HepG2 (cell line): Measurements from ENCODE around the gene ANO2. TPM values are rescaled to one million over a fixed set of nuclear protein-coding genes. Genes with fewer than 3 reads are reported as not detected.

Experiments used
- ATAC-seq: fragments of 200-7000 bp; cut with Tn5 transposase; 3 replicates; pipeline ENCODE4 v1.9.1; 2020; ENCODE audit warnings: mild to moderate bottlenecking, moderate library complexity
- BruUV-seq: library from RNA; stranded (reverse); fragments of 400-500 nt; replicated peaks from 2 replicates; lab custom pipeline; 2021; lab: Mats Ljungman, UMichigan
- CTCF ChIA-PET: fragments of 300-600 bp; formaldehyde crosslinking; extraction: SDS; loops from one replicate; lab custom pipeline; 2021; ENCODE audit warnings: low total read pairs, inconsistent platforms, low intra/inter-chr PET ratio; lab: Yijun Ruan, JAX
- POLR2A ChIA-PET: fragments of 350-600 bp; sonication (Branson Sonifier 250); formaldehyde crosslinking; loops from one replicate; lab custom pipeline; 2020; ENCODE audit warnings: antibody characterized with exemption, inconsistent platforms; lab: Yijun Ruan, JAX
- DNase-seq: peaks from one replicate; pipeline ENCODE4 v3.0.0-alpha.2; 2015; ENCODE audit warnings: low spot score
- FAIRE-seq: peaks from 3 replicates; lab custom pipeline; 2011; peaks lifted over from hg19 to GRCh38; lab: Jason Lieb, UNC
- H2AFZ ChIP-seq: one replicate; pipeline ENCODE4 v1.6.1; 2011; ENCODE audit warnings: low read length, inconsistent platforms
- H3K27ac ChIP-seq: fragments of 300-600 bp; 3 replicates; pipeline ENCODE4 v1.8.0; 2011; ENCODE audit warnings: mixed run types, mild to moderate bottlenecking, mixed read lengths, low read length, inconsistent platforms; ENCODE audit not compliant: insufficient read depth; ENCODE audit errors: extremely low read length
- H3K27me3 ChIP-seq, 2 experiments: fragments of 200-600 bp in 1 of 2; 2 replicates in 1 of 2; 3 replicates in 1 of 2; pipeline versions ENCODE4 v1.6.0 to v1.8.0; 2011; ENCODE audit warnings: low read length in 2 of 2, mild to moderate bottlenecking in 2 of 2, moderate library complexity in 2 of 2, inconsistent platforms in 1 of 2; ENCODE audit not compliant: insufficient read depth in 2 of 2, control insufficient read depth in 1 of 2
- H3K36me3 ChIP-seq, 2 experiments: fragments of 200-600 bp in 1 of 2; replicated peaks in 1 of 2; 2 replicates in 1 of 2; 3 replicates in 1 of 2; pipeline versions ENCODE4 v1.5.1 to v1.8.0; 2011; ENCODE audit warnings: low read length in 2 of 2, inconsistent platforms in 1 of 2; ENCODE audit not compliant: insufficient read depth in 2 of 2, control insufficient read depth in 1 of 2
- H3K4me1 ChIP-seq: 2 replicates; pipeline ENCODE4 v1.5.1; 2012; ENCODE audit warnings: low read length, inconsistent platforms; ENCODE audit not compliant: insufficient read depth
- H3K4me2 ChIP-seq: 2 replicates; pipeline ENCODE4 v1.6.0; 2011; ENCODE audit warnings: low read depth, low read length, inconsistent platforms
- H3K4me3 ChIP-seq, 3 experiments: fragments of 200-600 bp in 1 of 3; sonication (generic), shearing (Covaris generic) in 1 of 3; replicated peaks in 1 of 3; 2 replicates each; pipeline ENCODE4 v1.5.1; 2011 to 2016; ENCODE audit warnings: low read length in 3 of 3, inconsistent platforms in 2 of 3, low read depth in 2 of 3, mild to moderate bottlenecking in 2 of 3, control low read depth in 1 of 3, mixed read lengths in 1 of 3; ENCODE audit not compliant: insufficient read depth in 1 of 3
- H3K79me2 ChIP-seq: one replicate; pipeline ENCODE4 v1.6.1; 2011; ENCODE audit warnings: low read length, inconsistent platforms; ENCODE audit not compliant: insufficient read depth
- H3K9ac ChIP-seq: 2 replicates; pipeline ENCODE4 v1.6.0; 2011; ENCODE audit warnings: mild to moderate bottlenecking, low read depth, low read length, inconsistent platforms; ENCODE audit not compliant: insufficient read depth
- H3K9me3 ChIP-seq: 2 replicates; pipeline ENCODE4 v1.5.1; 2012; ENCODE audit warnings: mild to moderate bottlenecking, low read length
- H4K20me1 ChIP-seq: 2 replicates; pipeline ENCODE4 v1.6.0; 2011; ENCODE audit warnings: inconsistent platforms, mild to moderate bottlenecking, low read length, moderate library complexity; ENCODE audit not compliant: insufficient read depth
- FIP1L1 ChIP-seq: fragments of 200-400 bp; formaldehyde crosslinking; IDR thresholded peaks from 2 replicates; pipeline ENCODE4 v1.6.1; 2018; ENCODE audit warnings: low read depth, mild to moderate bottlenecking, low read length, moderate library complexity, borderline replicate concordance; ENCODE audit not compliant: insufficient read depth
- HNRNPLL ChIP-seq: fragments of 200-400 bp; formaldehyde crosslinking; IDR thresholded peaks from 2 replicates; pipeline ENCODE4 v1.6.1; 2017; ENCODE audit warnings: mild to moderate bottlenecking, low read depth, low read length; ENCODE audit not compliant: poor library complexity, severe bottlenecking
- JUND ChIP-seq: sonication (generic); formaldehyde crosslinking; IDR thresholded peaks from 2 replicates; pipeline ENCODE4 v1.8.0; 2022; ENCODE audit warnings: mild to moderate bottlenecking, missing genetic modification reagents
- MATR3 ChIP-seq: sonication (generic); formaldehyde crosslinking; IDR thresholded peaks from 2 replicates; pipeline ENCODE4 v1.4.0; 2020; ENCODE audit warnings: missing genetic modification reagents
- MEIS1 ChIP-seq: sonication (generic); formaldehyde crosslinking; IDR thresholded peaks from 2 replicates; pipeline ENCODE4 v1.9.0; 2021; ENCODE audit warnings: mild to moderate bottlenecking, missing genetic modification reagents, moderate library complexity, borderline replicate concordance
- NFE2 ChIP-seq: sonication (generic); formaldehyde crosslinking; IDR thresholded peaks from 2 replicates; pipeline ENCODE4 v1.4.0; 2020; ENCODE audit warnings: missing genetic modification reagents
- RAD51 ChIP-seq: fragments of 450-650 bp; IDR thresholded peaks from 2 replicates; pipeline ENCODE4 v1.6.1; 2016; ENCODE audit warnings: borderline replicate concordance
- SALL2 ChIP-seq: sonication (generic); formaldehyde crosslinking; IDR thresholded peaks from 2 replicates; pipeline ENCODE4 v1.8.1; 2023; ENCODE audit warnings: mild to moderate bottlenecking, missing genetic modification reagents, inconsistent platforms
- ZBTB1 ChIP-seq: sonication (generic); formaldehyde crosslinking; IDR thresholded peaks from 2 replicates; pipeline ENCODE4 v1.4.0; 2020; ENCODE audit warnings: missing genetic modification reagents, borderline replicate concordance
- ZNF431 ChIP-seq: sonication (generic); formaldehyde crosslinking; IDR thresholded peaks from 2 replicates; pipeline ENCODE4 v1.9.0; 2022; ENCODE audit warnings: missing genetic modification reagents, low read depth, mild to moderate bottlenecking, borderline replicate concordance
- ZNF605 ChIP-seq: sonication (generic); formaldehyde crosslinking; IDR thresholded peaks from 2 replicates; pipeline ENCODE4 v1.8.0; 2022; ENCODE audit warnings: mild to moderate bottlenecking, missing genetic modification reagents
- ZNF839 ChIP-seq: sonication (generic); formaldehyde crosslinking; IDR thresholded peaks from 2 replicates; pipeline ENCODE4 v1.4.0; 2020; ENCODE audit warnings: missing genetic modification reagents, mild to moderate bottlenecking, borderline replicate concordance
- ZSCAN29 ChIP-seq: sonication (generic); formaldehyde crosslinking; conservative IDR thresholded peaks from 2 replicates; pipeline ENCODE4 v1.4.0; 2020; ENCODE audit warnings: mild to moderate bottlenecking, missing genetic modification reagents
- WGBS: methylation state at CpG from one replicate; pipeline ENCODE4 v1.1.6; 2017; ENCODE audit warnings: low lambda C conversion rate; 5-methylcytosine and 5-hydroxymethylcytosine counted together
- in situ Hi-C: cut with HindIII; loops from 2 replicates; pipeline ENCODE4 v1.10.0; 2017; ENCODE audit warnings: low pct_unique_long_range_greater_than_20kb; ENCODE audit not compliant: extremely low pct_ligation_motif_present
- intact Hi-C: fragments of 100-400 bp; cut with micrococcal nuclease; formaldehyde crosslinking; loops from one replicate; pipeline ENCODE4 v1.10.0; 2022; ENCODE audit not compliant: unreplicated experiment
- polyA plus RNA-seq, 8 experiments: library from polyadenylated mRNA; depleted of rRNA in 3 of 8; stranded (reverse) in 7 of 8; unstranded in 1 of 8; fragments of >200 nt; fragmentation: Illumina TruSeq in 4 of 8; extraction: Trizol in 4 of 8; gene quantifications; 2 replicates each; pipeline versions ENCODE4 v1.2.1 to v1.2.3, GENCODE V29; 2011 to 2016; ENCODE audit warnings: low read depth in 4 of 8, missing spikeins in 1 of 8, mixed read lengths in 1 of 8; ENCODE audit not compliant: insufficient read depth in 1 of 8
- total RNA-seq, 5 experiments: library from RNA; depleted of rRNA; stranded (reverse); fragments of >200 nt; fragmentation: Illumina TruSeq; extraction: Trizol; gene quantifications; 2 replicates each; pipeline ENCODE4 v1.2.3, GENCODE V29; 2016; ENCODE audit warnings: low read depth in 1 of 5
- TF ChIP-seq, protein P1 (sequence below): sonication (generic); formaldehyde crosslinking; IDR thresholded peaks from 2 replicates; pipeline ENCODE4 v1.4.0; 2020; ENCODE audit warnings: missing genetic modification reagents, mild to moderate bottlenecking, borderline replicate concordance
- TF ChIP-seq, protein P2 (sequence below): sonication (generic); formaldehyde crosslinking; IDR thresholded peaks from 2 replicates; pipeline ENCODE4 v1.4.0; 2020; ENCODE audit warnings: mild to moderate bottlenecking, missing genetic modification reagents, borderline replicate concordance
- TF ChIP-seq, protein P3 (sequence below): IDR thresholded peaks from 2 replicates; pipeline ENCODE4 v1.6.1; 2016; ENCODE audit warnings: mild to moderate bottlenecking, missing biosample characterization, missing genetic modification reagents

Gene ANO2
- total and polyA plus RNA-seq, 2 of the 13 experiments (the other 11 are each of a cell fraction or from before 2014, with no cell fraction given), result 0.18 TPM; not detected in 1

DNA sequence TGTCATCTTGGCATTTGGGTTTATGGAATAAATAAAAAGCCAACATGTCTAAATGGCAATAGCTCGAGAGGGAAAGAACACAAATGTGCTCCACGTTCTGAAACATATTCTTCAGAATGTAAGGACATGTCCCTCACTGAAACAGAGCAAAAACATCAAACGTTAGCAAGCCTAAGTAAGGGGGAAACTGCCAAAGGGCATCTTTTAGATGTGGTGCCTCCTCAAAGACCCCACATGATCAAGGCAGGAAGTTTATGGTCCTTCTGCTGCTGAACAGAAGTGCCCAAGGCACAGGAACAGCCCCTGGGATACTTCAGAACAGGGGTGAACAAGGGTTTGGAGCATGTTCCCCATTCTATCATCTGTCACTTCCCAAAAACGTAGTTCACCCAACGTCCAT lies 227.0 kb downstream of the ANO2 start:
- DNase-seq (no peak), ATAC-seq (no peak), FAIRE-seq (no peak)
- H3K9ac ChIP-seq, result no peak overlapping the region
- H3K4me1 ChIP-seq, result peaks cover 9% of the 10 kb centered on the region; the same call in 1 of the 2 replicates
- H3K36me3 ChIP-seq, result no peaks in the 10 kb centered on the region
- no peak overlapping the region for H3K27ac ChIP-seq
- intact Hi-C loops (no loop called here), in situ Hi-C loops (no loop called here)
- no peaks in the 10 kb centered on the region; a peak in 1 of 5 replicates for H3K27me3 ChIP-seq
- POLR2A ChIA-PET, result no interaction called here
- H3K79me2 ChIP-seq, result no peaks in the 10 kb centered on the region
- 21% methylated on average over 5 of the region's 5 CpGs for WGBS
- no peak overlapping the region for H3K4me2 ChIP-seq
- H3K9me3 ChIP-seq, result no peaks in the 10 kb centered on the region
- H3K4me3 ChIP-seq, result no peak overlapping the region
- no peak overlapping the region for H2AFZ ChIP-seq
- BruUV-seq, result no TSS peak
- CTCF ChIA-PET, result no interaction called here
- H4K20me1 ChIP-seq, result no peaks in the 10 kb centered on the region
- TF ChIP-seq, protein P1, sequence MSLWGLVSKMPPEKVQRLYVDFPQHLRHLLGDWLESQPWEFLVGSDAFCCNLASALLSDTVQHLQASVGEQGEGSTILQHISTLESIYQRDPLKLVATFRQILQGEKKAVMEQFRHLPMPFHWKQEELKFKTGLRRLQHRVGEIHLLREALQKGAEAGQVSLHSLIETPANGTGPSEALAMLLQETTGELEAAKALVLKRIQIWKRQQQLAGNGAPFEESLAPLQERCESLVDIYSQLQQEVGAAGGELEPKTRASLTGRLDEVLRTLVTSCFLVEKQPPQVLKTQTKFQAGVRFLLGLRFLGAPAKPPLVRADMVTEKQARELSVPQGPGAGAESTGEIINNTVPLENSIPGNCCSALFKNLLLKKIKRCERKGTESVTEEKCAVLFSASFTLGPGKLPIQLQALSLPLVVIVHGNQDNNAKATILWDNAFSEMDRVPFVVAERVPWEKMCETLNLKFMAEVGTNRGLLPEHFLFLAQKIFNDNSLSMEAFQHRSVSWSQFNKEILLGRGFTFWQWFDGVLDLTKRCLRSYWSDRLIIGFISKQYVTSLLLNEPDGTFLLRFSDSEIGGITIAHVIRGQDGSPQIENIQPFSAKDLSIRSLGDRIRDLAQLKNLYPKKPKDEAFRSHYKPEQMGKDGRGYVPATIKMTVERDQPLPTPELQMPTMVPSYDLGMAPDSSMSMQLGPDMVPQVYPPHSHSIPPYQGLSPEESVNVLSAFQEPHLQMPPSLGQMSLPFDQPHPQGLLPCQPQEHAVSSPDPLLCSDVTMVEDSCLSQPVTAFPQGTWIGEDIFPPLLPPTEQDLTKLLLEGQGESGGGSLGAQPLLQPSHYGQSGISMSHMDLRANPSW, result no peak
- TF ChIP-seq SALL2 (CRISPR knock-in tag) (no peak), HNRNPLL (no peak), FIP1L1 (no peak), ZSCAN29 (CRISPR knock-in tag) (no peak), JUND (CRISPR knock-in tag) (no peak), MATR3 (CRISPR knock-in tag) (no peak), ZNF431 (CRISPR knock-in tag) (no peak), MEIS1 (CRISPR knock-in tag) (no peak), ZNF839 (CRISPR knock-in tag) (no peak), RAD51 (no peak), NFE2 (no peak), ZBTB1 (CRISPR knock-in tag) (no peak), ZNF605 (CRISPR knock-in tag) (no peak)
- TF ChIP-seq, protein P2, sequence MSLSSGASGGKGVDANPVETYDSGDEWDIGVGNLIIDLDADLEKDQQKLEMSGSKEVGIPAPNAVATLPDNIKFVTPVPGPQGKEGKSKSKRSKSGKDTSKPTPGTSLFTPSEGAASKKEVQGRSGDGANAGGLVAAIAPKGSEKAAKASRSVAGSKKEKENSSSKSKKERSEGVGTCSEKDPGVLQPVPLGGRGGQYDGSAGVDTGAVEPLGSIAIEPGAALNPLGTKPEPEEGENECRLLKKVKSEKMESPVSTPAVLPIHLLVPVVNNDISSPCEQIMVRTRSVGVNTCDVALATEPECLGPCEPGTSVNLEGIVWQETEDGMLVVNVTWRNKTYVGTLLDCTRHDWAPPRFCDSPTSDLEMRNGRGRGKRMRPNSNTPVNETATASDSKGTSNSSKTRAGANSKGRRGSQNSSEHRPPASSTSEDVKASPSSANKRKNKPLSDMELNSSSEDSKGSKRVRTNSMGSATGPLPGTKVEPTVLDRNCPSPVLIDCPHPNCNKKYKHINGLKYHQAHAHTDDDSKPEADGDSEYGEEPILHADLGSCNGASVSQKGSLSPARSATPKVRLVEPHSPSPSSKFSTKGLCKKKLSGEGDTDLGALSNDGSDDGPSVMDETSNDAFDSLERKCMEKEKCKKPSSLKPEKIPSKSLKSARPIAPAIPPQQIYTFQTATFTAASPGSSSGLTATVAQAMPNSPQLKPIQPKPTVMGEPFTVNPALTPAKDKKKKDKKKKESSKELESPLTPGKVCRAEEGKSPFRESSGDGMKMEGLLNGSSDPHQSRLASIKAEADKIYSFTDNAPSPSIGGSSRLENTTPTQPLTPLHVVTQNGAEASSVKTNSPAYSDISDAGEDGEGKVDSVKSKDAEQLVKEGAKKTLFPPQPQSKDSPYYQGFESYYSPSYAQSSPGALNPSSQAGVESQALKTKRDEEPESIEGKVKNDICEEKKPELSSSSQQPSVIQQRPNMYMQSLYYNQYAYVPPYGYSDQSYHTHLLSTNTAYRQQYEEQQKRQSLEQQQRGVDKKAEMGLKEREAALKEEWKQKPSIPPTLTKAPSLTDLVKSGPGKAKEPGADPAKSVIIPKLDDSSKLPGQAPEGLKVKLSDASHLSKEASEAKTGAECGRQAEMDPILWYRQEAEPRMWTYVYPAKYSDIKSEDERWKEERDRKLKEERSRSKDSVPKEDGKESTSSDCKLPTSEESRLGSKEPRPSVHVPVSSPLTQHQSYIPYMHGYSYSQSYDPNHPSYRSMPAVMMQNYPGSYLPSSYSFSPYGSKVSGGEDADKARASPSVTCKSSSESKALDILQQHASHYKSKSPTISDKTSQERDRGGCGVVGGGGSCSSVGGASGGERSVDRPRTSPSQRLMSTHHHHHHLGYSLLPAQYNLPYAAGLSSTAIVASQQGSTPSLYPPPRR, result no peak
- TF ChIP-seq, protein P3, sequence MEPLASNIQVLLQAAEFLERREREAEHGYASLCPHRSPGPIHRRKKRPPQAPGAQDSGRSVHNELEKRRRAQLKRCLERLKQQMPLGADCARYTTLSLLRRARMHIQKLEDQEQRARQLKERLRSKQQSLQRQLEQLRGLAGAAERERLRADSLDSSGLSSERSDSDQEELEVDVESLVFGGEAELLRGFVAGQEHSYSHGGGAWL (CRISPR knock-in tag), result no peak
